GM21360 (cell line): Measurements from ENCODE around the gene MYL6.
"Not testable (repeated sequence)": the region's sequence is repeated elsewhere in the genome, so short reads cannot be mapped to it uniquely, and the experiment has no call there.

ENCODE experiments used
- ATAC-seq: cut with Tn5 transposase; IDR thresholded peaks from one replicate; pipeline ENCODE4 v1.9.1; 2021; ENCODE audit warnings: mild to moderate bottlenecking, moderate library complexity; ENCODE audit not compliant: unreplicated experiment

The MYL6 gene

GRCh38 chr12:56189099-56189917 is 31.1 kb downstream of the MYL6 start, which contains the start of gene SMARCC2:
Gene SMARCC2 (minus strand): TSS chr12:56189483. CDS start chr12:56189461, 22 bp downstream.
- ATAC-seq = peak; percentile 66

- peak; percentile 36 for ATAC-seq
Observed at GRCh38 chr12:56189918-56190694, 31.9 kb downstream of the MYL6 start.

DNA sequence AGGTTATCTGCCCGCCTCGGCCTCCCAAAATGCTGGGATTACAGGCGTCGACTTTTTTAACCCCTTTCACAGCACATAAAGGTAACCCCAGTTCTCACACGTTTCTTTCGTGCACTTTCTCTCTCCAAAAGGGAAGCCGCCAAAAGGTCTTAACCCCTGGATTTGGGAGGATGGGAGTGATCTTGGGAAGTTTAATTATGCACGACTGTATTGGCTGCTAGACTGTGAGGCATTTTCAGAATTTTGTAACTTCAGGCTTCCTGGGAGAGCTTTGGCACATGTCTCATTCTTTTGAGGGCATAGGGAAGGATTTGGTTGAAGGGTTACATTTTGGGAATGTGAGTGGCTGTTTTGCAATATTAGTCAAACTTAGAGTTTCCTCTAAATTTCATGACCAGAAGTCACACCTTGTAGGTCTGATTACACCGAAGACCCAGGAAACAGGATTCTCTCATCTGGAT is 32.6 kb downstream of the MYL6 start:
- no peak for ATAC-seq

DNA sequence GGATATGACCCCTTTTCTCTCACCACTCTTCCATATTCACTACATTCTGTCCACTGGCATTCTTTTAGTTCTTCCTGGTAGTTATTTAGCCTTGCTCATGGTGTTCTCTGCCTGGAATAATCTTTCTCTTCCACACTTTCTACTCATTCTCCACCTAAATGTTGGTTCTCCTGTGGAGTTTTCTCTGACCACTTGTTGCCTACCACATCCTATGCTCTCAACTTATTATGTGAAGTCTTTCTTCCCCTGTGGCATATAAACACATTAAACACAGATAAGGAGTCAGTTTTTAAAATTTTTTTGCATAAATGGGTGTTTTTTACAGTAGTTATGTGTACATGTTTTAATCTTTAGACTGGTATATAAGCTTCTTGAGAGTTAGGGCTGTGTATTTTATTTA is 34.4 kb downstream of the MYL6 start:
- ATAC-seq = no peak

GRCh38 chr12:56193025-56193578 is 34.9 kb downstream of the MYL6 start:
- no peak for ATAC-seq

DNA sequence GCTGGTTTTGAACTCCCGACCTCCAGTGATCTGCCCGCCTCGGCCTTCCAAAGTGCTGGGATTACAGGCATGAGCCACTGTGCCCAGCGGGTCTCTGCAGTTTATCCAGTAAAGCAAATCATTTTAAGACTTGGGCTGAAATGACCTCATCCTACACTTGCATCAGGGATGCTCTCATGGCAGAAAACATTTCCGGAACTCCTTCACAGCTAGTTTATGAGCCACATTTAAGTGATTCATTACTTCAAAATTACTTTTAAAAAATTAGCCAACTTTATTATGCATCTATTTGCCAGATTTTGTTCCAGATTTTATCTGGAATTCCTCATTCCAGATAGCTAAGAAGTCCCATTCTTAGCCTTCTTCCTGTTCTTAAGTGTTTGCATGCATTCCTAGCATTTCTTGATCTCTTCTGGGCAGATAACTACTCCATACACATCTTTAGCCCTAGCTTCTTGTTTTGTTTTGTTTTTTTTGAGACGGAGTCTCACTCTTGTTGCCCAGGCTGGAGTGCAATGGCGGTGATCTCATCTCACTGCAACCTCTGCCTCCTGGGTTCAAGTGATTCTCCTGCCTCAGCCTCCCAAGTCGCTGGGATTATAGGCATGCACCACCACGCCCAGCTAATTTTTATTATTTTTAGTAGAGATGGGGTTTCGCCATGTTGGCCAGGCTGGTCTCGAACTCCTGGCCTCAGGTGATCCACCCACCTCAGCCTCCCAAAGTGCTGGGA is 38.8 kb downstream of the MYL6 start:
- not testable (repeated sequence) for ATAC-seq

- no peak for ATAC-seq
Observed at GRCh38 chr12:56197921-56198635, 39.9 kb downstream of the MYL6 start.

DNA sequence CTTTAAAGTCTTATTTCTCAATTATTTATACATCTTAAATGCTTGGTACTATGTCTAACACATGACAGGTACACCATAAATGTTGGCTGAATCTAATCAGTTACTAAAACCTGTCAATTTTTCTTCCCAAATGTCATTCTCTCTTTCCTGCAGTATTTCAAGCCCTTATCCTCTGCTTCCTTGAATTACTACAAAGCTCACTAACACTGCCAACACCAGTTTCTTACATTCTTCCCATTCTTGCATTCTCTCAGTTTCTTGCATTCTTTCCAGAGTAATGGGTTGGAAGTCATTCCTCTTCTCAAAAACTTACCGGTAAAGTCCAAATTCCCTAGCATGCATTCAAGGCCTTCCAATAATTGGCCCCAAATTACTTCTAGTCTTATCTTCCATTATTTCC is 40.7 kb downstream of the MYL6 start:
- ATAC-seq = no peak

GRCh38 chr12:56202366-56202765 is 44.2 kb downstream of the MYL6 start:
- ATAC-seq = no peak

- ATAC-seq = no peak
Observed at GRCh38 chr12:56202838-56203237, 44.7 kb downstream of the MYL6 start.

- no peak for ATAC-seq
Observed at GRCh38 chr12:56204275-56204674, 46.1 kb downstream of the MYL6 start.

- no peak for ATAC-seq
Observed at GRCh38 chr12:56205445-56205844, 47.3 kb downstream of the MYL6 start.

DNA sequence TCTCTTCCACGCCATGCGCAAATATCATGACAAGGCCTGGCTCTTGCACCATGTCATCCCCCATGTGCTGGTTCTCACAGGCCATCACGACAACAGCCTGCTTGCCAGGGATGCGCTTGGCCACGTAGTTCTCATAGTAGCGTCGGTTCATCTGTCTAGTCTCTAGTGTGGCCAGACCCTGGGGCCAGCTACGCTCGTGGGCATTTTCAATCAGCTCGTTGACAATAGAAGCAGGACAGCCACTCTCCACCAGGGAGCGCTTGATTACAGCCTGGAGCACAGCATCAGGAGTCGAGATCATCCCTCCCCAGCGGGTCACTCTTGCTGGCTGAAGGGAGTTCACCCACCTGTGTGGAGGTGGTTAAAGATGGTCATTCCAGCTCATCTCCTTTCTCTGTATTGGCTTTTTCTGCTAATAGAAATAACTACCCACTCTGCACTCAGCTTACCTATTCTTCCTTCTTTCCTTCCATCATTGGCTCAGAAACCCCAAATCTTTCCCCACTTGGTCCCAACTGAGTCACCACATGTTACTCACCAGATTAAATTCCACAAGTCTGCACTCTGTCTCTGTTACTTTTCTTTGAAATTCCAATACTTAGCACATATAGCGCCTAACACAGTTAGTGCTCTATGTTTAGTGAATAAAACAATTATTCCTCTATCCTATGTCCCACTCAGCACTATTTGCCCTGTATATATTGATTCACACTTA is 48.5 kb downstream of the MYL6 start:
- no peak for ATAC-seq

- ATAC-seq = no peak
Observed at GRCh38 chr12:56208006-56208405, 49.8 kb downstream of the MYL6 start.
